SU-DHL-6 (cell line): ENCODE data around the gene OTOS.

Experiments used
- CTCF ChIP-seq: fragments of 200-600 bp; sonication (generic); IDR thresholded peaks from one replicate; pipeline ENCODE4 v1.5.1; 2017; ENCODE audit warnings: antibody characterized with exemption, mild to moderate bottlenecking, low read length, moderate library complexity; ENCODE audit not compliant: insufficient read depth, poor library complexity, severe bottlenecking
- EZH2phosphoT487 ChIP-seq: fragments of 200-600 bp; sonication (generic), shearing (Covaris generic); conservative IDR thresholded peaks from 2 replicates; pipeline ENCODE4 v1.6.1; 2018; ENCODE audit warnings: mild to moderate bottlenecking, antibody characterized with exemption, low read length, moderate library complexity, mixed read lengths

- no peak for TF ChIP-seq CTCF
- no peak for TF ChIP-seq EZH2phosphoT487
These were observed 34.5 kb downstream of the OTOS start for GRCh38 chr2:240105982-240106381.
